HCT116 (cell line): Measurements from ENCODE around the gene C3orf20. TPM values are rescaled to one million over a fixed set of nuclear protein-coding genes. Genes with fewer than 3 reads are reported as not detected.

ENCODE experiments used
- ATAC-seq: fragments of 200-7000 bp; cut with Tn5 transposase; 2 replicates; pipeline ENCODE4 v1.9.1; 2020; ENCODE audit warnings: mild to moderate bottlenecking, moderate library complexity
- BruUV-seq: library from RNA; stranded (reverse); fragments of 400-500 nt; replicated peaks from 2 replicates; lab custom pipeline; 2021; lab: Mats Ljungman, UMichigan
- CTCF ChIA-PET: fragments of 300-600 bp; sonication (Branson Sonifier 250); formaldehyde crosslinking; loops from one replicate; lab custom pipeline; 2021; ENCODE audit warnings: antibody characterized with exemption; lab: Charles Lee
- POLR2A ChIA-PET: fragments of 300-600, 350-600 bp; sonication (Branson Sonifier 250); formaldehyde crosslinking; loops from one replicate; lab custom pipeline; 2021; ENCODE audit warnings: antibody characterized with exemption; lab: Charles Lee
- RAD21 ChIA-PET, 2 experiments: fragments of 300-600 bp; sonication (Branson Sonifier 250); formaldehyde crosslinking; loops; one replicate each; lab custom pipeline; 2023; ENCODE audit warnings: low total read pairs in 2 of 2; ENCODE audit not compliant: uncharacterized antibody in 2 of 2, unreplicated experiment in 2 of 2, low non-redundant PET in 1 of 2; lab: Charles Lee
- DNase-seq: peaks from one replicate; pipeline ENCODE4 v3.0.0-alpha.2; 2010; ENCODE audit warnings: low read depth, low spot score
- H2AFZ ChIP-seq: fragments of 200-600 bp; shearing (Covaris generic), sonication (generic); 2 replicates; pipeline ENCODE4 v1.6.1; 2017; ENCODE audit warnings: low read depth, mixed run types, mixed read lengths, antibody characterized with exemption, low read length; ENCODE audit not compliant: poor library complexity, severe bottlenecking
- H3K27ac ChIP-seq: 2 replicates; pipeline ENCODE4 v1.5.1; 2012; ENCODE audit warnings: low read depth, low read length
- H3K27me3 ChIP-seq: fragments of 200-600 bp; sonication (generic); 2 replicates; pipeline ENCODE4 v1.6.1; 2016; ENCODE audit warnings: mixed run types, low read length, mixed read lengths; ENCODE audit not compliant: insufficient read depth
- H3K36me3 ChIP-seq, 2 experiments: fragments of 200-500 bp in 1 of 2; fragments of 200-600 bp in 1 of 2; sonication (Bioruptor generic) in 1 of 2; sonication (generic) in 1 of 2; 2 replicates each; pipeline versions ENCODE4 v1.5.1 to v1.6.1; 2014 to 2016; ENCODE audit warnings: low read length in 2 of 2, inconsistent platforms in 1 of 2, mixed read lengths in 1 of 2, mixed run types in 1 of 2; ENCODE audit not compliant: insufficient read depth in 2 of 2, control insufficient read depth in 1 of 2
- H3K4me1 ChIP-seq, 2 experiments: fragments of 200-600 bp in 1 of 2; sonication (generic) in 1 of 2; 2 replicates each; pipeline versions ENCODE4 v1.5.1 to v1.6.1; 2012 to 2017; ENCODE audit warnings: low read length in 2 of 2, inconsistent platforms in 1 of 2, mild to moderate bottlenecking in 1 of 2, mixed read lengths in 1 of 2, mixed run types in 1 of 2, moderate library complexity in 1 of 2; ENCODE audit not compliant: insufficient read depth in 2 of 2, control insufficient read depth in 1 of 2
- H3K4me2 ChIP-seq: fragments of 200-600 bp; sonication (generic); 2 replicates; pipeline ENCODE4 v1.6.1; 2017; ENCODE audit warnings: mixed run types, low read length, mixed read lengths
- H3K4me3 ChIP-seq, 2 experiments: fragments of 200-600 bp in 1 of 2; sonication (generic) in 1 of 2; replicated peaks in 1 of 2; 2 replicates each; pipeline ENCODE4 v1.5.1; 2011 to 2016; ENCODE audit warnings: low read length in 2 of 2, control low read depth in 1 of 2, low read depth in 1 of 2, mild to moderate bottlenecking in 1 of 2, mixed read lengths in 1 of 2, mixed run types in 1 of 2
- H3K79me2 ChIP-seq: fragments of 200-600 bp; sonication (generic); 2 replicates; pipeline ENCODE4 v1.6.1; 2017; ENCODE audit warnings: mild to moderate bottlenecking, mixed run types, low read length, moderate library complexity, mixed read lengths; ENCODE audit not compliant: insufficient read depth
- H3K9ac ChIP-seq: fragments of 200-600 bp; sonication (generic); 2 replicates; pipeline ENCODE4 v1.6.1; 2016; ENCODE audit warnings: low read length, mixed read lengths
- H3K9me2 ChIP-seq: fragments of 200-600 bp; sonication (generic), shearing (Covaris generic); 2 replicates; pipeline ENCODE4 v1.6.1; 2017; ENCODE audit warnings: mixed run types, mild to moderate bottlenecking, moderate library complexity; ENCODE audit not compliant: insufficient read depth
- H3K9me3 ChIP-seq, 2 experiments: fragments of 200-500 bp in 1 of 2; fragments of 200-600 bp in 1 of 2; sonication (Bioruptor generic) in 1 of 2; sonication (generic) in 1 of 2; 2 replicates each; pipeline ENCODE4 v1.6.1; 2014 to 2017; ENCODE audit warnings: low read length in 2 of 2, mixed read lengths in 2 of 2, inconsistent platforms in 1 of 2, low read depth in 1 of 2, mild to moderate bottlenecking in 1 of 2, mixed run types in 1 of 2, moderate library complexity in 1 of 2; ENCODE audit not compliant: control insufficient read depth in 1 of 2, insufficient read depth in 1 of 2
- H4K20me1 ChIP-seq: fragments of 200-600 bp; sonication (generic), shearing (Covaris generic); 2 replicates; pipeline ENCODE4 v1.6.1; 2017; ENCODE audit warnings: mixed run types, mild to moderate bottlenecking, moderate library complexity; ENCODE audit not compliant: insufficient read depth
- ATF3 ChIP-seq: IDR thresholded peaks from 2 replicates; pipeline ENCODE4 v1.6.1; 2012
- CBX3 ChIP-seq: IDR thresholded peaks from 2 replicates; pipeline ENCODE4 v1.6.1; 2012; ENCODE audit warnings: low read depth
- MAX ChIP-seq: IDR thresholded peaks from 2 replicates; pipeline ENCODE4 v1.6.1; 2012
- POLR2A ChIP-seq: IDR thresholded peaks from 2 replicates; pipeline ENCODE4 v1.7.0; 2011; ENCODE audit warnings: borderline replicate concordance; ENCODE audit not compliant: insufficient read depth, insufficient read length; ENCODE audit errors: extremely low read depth
- REST ChIP-seq: IDR thresholded peaks from 2 replicates; pipeline ENCODE4 v1.6.1; 2012; ENCODE audit warnings: low read depth
- SP1 ChIP-seq: IDR thresholded peaks from 2 replicates; pipeline ENCODE4 v1.6.1; 2012; ENCODE audit warnings: low read depth
- SRF ChIP-seq: IDR thresholded peaks from 2 replicates; pipeline ENCODE4 v1.6.1; 2012; ENCODE audit warnings: low read depth
- ZBTB33 ChIP-seq: IDR thresholded peaks from 2 replicates; pipeline ENCODE4 v1.6.1; 2011; ENCODE audit warnings: mild to moderate bottlenecking, low read length, moderate library complexity; ENCODE audit not compliant: insufficient replicate concordance; ENCODE audit errors: extremely low read depth
- ZFX ChIP-seq: fragments of 450-650 bp; IDR thresholded peaks from 2 replicates; pipeline ENCODE4 v1.6.1; 2017
- intact Hi-C: fragments of 100-400 bp; cut with micrococcal nuclease; formaldehyde crosslinking; loops from 2 replicates; pipeline ENCODE4 v1.10.0; 2022
- total RNA-seq: library from RNA; stranded (reverse); gene quantifications from one replicate; pipeline ENCODE4 v1.2.1, GENCODE V29; 2021; ENCODE audit not compliant: unreplicated experiment

C3orf20 gene
- total RNA-seq, 1 experiment from 2014 or later, result 0.20 TPM

GRCh38 chr3:14775011-14775410 lies 100.1 kb downstream of the C3orf20 start:
- Histone ChIP-seq H3K9me3 (no peaks in the 10 kb centered on the region), H3K4me3 (no peak overlapping the region), H3K9me2 (no peaks in the 10 kb centered on the region), H3K27me3 (no peaks in the 10 kb centered on the region), H3K36me3 (no peaks in the 10 kb centered on the region), H3K79me2 (no peaks in the 10 kb centered on the region), H3K4me2 (no peak overlapping the region), H3K27ac (no peak overlapping the region), H4K20me1 (no peaks in the 10 kb centered on the region), H2AFZ (no peak overlapping the region), H3K9ac (no peak overlapping the region), H3K4me1 (no peaks in the 10 kb centered on the region)
- BruUV-seq, result no TSS peak
- ATAC-seq (no peak), DNase-seq (no peak)
- ChIA-PET CTCF (no interaction called here), RAD21 (no interaction called here), POLR2A (no interaction called here)
- no peak for TF ChIP-seq ATF3
- TF ChIP-seq MAX, result no peak
- TF ChIP-seq SP1, result no peak
- TF ChIP-seq ZFX, result no peak
- no peak for TF ChIP-seq CBX3
- no peak for TF ChIP-seq ZBTB33
- intact Hi-C loops, result no loop called here

- Histone ChIP-seq H3K4me2 (no peak overlapping the region), H3K9me2 (no peaks in the 10 kb centered on the region), H3K4me3 (no peak overlapping the region), H2AFZ (no peak overlapping the region), H3K79me2 (no peaks in the 10 kb centered on the region), H3K27me3 (no peaks in the 10 kb centered on the region), H3K36me3 (no peaks in the 10 kb centered on the region), H3K9ac (no peak overlapping the region), H3K4me1 (no peaks in the 10 kb centered on the region), H3K27ac (no peak overlapping the region), H4K20me1 (no peaks in the 10 kb centered on the region), H3K9me3 (no peaks in the 10 kb centered on the region)
- POLR2A ChIA-PET, result no interaction called here
- no TSS peak for BruUV-seq
- RAD21 ChIA-PET, result no interaction called here
- TF ChIP-seq POLR2A (no peak), MAX (no peak), CBX3 (no peak), SRF (no peak), REST (no peak)
- intact Hi-C loops, result no loop called here
- CTCF ChIA-PET, result no interaction called here
- ATAC-seq, result no peak
- no peak for DNase-seq
Observed at GRCh38 chr3:14775563-14775962, 100.6 kb downstream of the C3orf20 start.
